DND-41 (cell line): ENCODE data around the gene DIDO1.

Source experiments
- EZH2 ChIP-seq: IDR thresholded peaks from 3 replicates; pipeline ENCODE4 v1.6.1; 2012; ENCODE audit warnings: borderline replicate concordance, low read depth, mild to moderate bottlenecking, moderate library complexity, low read length, inconsistent platforms; ENCODE audit not compliant: severe bottlenecking
- TF ChIP-seq, protein P1 (sequence below): IDR thresholded peaks from 2 replicates; pipeline ENCODE4 v1.5.1; 2012; ENCODE audit warnings: borderline replicate concordance, low read length, moderate library complexity, mild to moderate bottlenecking; ENCODE audit not compliant: poor library complexity, severe bottlenecking; ENCODE audit errors: extremely low read depth

DNA sequence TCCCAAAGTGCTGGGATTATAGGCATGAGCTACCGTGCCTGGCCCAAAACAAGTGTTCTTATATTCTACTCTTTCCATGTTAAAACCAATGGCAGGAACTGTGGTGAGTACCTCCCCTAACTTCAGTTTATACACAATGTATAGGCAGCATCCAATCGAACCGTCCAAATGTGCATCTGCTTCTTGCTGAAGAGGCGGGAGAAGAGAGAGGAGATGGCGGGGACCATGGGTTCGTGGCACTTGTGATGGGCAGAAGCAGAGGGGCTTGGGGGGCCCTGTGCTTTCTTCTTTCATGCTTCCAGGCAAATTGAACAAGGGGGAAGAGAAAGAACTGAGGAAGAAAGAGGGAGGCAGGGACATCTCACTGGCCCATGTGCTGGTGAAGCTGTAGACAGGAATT, 53.4 kb downstream of the DIDO1 start:
- TF ChIP-seq, protein P1, sequence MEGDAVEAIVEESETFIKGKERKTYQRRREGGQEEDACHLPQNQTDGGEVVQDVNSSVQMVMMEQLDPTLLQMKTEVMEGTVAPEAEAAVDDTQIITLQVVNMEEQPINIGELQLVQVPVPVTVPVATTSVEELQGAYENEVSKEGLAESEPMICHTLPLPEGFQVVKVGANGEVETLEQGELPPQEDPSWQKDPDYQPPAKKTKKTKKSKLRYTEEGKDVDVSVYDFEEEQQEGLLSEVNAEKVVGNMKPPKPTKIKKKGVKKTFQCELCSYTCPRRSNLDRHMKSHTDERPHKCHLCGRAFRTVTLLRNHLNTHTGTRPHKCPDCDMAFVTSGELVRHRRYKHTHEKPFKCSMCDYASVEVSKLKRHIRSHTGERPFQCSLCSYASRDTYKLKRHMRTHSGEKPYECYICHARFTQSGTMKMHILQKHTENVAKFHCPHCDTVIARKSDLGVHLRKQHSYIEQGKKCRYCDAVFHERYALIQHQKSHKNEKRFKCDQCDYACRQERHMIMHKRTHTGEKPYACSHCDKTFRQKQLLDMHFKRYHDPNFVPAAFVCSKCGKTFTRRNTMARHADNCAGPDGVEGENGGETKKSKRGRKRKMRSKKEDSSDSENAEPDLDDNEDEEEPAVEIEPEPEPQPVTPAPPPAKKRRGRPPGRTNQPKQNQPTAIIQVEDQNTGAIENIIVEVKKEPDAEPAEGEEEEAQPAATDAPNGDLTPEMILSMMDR, result no peak
- no peak for TF ChIP-seq EZH2
